GM19468 (cell line): ENCODE measurements around the gene DDX59.
A peak's percentile ranks its signal among the peaks of the same experiment; 100 is the strongest.
"Not testable (repeated sequence)": the region's sequence is repeated elsewhere in the genome, so short reads cannot be mapped to it uniquely, and the experiment has no call there.

Experiments used
- ATAC-seq: cut with Tn5 transposase; IDR thresholded peaks from one replicate; pipeline ENCODE4 v1.9.1; 2021; ENCODE audit warnings: mild to moderate bottlenecking, moderate library complexity, moderate number of reproducible peaks; ENCODE audit not compliant: unreplicated experiment; ENCODE audit errors: extremely low read depth

The DDX59 gene

GRCh38 chr1:200634261-200635122 is 35.2 kb downstream of the DDX59 start:
- no peak for ATAC-seq

DNA sequence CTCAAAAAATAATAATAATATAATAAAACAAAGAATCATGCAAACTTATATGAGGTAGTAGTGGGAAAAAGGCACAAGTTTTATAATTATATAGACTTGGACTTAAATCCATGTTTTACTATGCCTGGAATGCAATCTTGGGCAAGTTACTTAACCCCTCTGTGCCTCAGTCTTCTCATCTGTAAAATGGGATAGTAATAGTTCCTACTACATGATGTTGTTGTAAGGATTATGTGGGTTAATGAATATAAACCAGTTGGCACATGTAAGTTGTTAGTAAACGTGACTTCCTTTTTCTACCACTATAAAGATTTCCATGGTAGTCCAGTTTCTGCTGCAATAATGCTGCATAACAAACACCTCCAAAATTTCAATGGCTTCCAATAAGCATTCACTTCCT is 38.3 kb downstream of the DDX59 start:
- no peak for ATAC-seq

GRCh38 chr1:200630515-200630899 is 39.2 kb downstream of the DDX59 start:
- ATAC-seq: not testable (repeated sequence)

- ATAC-seq: no peak
Measured at GRCh38 chr1:200629876-200630514, 39.7 kb downstream of the DDX59 start.

- peak; percentile 68 for ATAC-seq
Measured at GRCh38 chr1:200628223-200628881, 41.4 kb downstream of the DDX59 start.

DNA sequence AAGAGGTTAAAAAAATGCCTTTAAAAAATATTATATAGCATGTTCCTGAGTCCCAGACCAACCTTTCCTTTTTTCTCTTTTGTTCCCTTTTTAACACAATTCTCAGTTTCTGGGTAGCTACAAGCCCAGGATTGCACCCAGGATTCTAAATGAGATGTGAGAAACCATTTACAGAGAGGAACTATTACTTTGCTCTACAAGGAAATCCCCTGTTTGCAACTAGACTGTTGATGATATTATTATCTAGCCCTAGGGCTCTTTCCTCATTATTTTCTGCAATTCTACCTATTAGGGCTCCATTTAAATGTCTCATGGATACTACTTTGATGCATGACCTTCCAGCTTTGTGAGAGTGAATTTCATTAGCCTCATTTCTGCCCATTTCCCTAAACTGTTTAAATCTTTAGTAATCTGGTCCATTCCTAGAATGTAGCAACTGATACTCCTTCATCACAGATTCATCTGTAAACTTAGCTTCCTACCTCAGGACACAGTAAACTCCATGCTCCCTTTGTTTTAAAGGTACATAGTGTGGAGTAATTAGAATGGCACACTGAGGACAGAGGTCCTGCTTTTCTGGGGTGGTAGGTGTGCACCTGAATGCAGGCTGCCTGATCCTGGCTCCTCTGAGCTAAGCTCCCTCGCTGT is 42.0 kb downstream of the DDX59 start:
- no peak for ATAC-seq

DNA sequence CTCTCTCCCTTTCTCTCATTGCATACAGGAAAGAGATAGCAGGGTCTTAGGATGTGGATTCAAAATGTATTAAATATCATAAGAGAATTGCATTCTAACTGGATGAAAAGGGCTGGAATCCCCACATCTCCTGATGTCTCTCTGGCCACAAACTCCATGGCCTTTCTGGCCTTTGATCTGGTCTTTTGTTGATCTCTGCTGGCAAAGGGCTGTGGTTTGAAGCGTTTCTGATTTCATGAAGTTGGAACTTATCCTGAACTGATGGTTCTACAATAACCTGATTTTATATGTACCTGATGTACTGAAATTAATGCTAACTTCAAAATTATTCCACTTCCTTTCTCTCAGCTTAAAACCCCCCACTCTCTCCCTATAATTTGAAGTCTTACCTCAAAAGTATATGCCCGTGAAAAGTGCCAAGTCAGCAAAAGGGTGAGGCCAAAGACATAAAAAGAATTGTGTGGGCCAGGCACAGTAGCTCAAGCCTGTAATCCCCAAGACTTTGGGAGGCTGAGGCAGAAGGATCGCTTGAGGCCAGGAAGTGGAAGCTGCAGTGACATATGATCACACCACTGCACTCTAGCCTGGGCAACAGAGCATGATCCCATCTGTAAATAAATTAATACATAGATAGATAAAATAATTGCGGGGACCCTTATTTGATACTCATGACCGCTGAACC is 42.7 kb downstream of the DDX59 start:
- no peak for ATAC-seq

DNA sequence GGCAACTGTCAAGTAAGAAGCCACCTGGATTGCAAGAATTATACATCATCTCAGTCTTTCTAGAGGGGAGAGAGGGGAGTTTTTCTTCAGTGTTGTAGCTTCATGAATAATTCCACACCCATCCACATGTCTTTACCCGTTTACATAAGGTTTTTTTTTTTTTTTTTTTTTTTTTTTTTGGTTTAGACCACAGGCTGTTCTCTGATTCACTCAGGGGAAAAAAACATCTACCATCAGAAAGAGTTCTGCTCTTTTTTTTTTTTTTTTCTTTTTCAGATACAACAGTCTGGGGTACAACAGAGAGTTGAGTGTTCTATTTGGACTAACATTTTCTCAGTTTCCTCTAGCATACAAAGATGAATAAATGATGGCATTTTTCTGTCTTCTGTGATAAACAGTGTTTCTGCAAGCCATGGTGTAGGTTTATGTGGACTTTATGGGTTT is 44.3 kb downstream of the DDX59 start:
- no peak for ATAC-seq

DNA sequence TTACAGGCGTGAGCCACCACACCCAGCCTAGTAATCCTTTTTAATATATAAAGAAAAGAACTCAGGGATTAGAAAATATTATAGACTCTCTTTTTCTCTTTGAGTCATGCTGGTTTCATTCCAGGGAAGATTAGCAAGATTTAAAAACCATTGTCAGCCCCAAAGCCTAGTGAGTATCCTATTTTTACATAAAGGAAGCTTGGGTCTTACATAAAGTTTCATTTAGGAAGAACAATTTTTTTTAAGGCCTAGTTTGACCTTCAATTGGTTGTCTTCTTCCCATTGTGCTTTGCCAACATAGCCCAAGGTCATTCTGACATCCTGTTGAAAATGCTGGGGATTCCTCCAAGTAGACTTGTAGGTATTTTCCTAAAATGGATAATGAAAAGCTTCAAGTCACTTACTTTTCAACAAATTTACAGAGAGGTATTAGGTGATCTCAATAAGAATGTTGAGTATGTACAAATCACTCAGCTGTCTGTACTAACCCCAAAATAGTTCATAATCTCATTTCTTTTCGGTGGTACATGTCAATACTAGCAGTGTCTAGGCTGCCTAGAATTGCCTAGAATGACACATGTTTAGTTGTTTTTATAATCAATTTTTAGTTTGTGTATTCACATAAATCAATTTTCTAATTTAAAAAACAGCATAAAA is 44.9 kb downstream of the DDX59 start:
- ATAC-seq: no peak

GRCh38 chr1:200620273-200621131 is 49.2 kb downstream of the DDX59 start, which contains the start of gene KIF14:
Gene KIF14, minus strand, starts transcription at chr1:200620751. Its CDS starts 2,028 bp downstream, at chr1:200618723.
- ATAC-seq: peak; percentile 86

DNA sequence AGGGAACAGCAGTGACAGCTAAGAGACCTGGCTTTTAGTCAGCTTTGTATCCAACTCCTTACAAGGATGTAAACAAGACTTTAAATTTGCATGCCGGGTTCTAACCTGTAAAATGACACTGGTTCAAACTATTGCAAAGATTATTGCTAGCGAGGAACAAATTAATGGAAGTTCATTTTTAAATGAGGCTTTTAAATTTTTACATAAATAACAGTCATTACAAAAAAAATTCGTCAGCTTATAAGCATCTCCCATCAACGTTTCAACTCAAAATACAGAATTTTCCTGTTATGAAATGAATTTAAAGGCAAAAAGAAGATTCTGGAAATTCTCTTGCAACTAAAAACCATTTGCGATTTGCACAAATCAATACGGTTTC is 49.8 kb downstream of the DDX59 start:
- no peak for ATAC-seq

- ATAC-seq: no peak
Measured at GRCh38 chr1:200610846-200611245, 58.9 kb downstream of the DDX59 start.

- ATAC-seq: no peak
Measured at GRCh38 chr1:200602632-200603031, 67.1 kb downstream of the DDX59 start.
